K562 (cell line): ENCODE results near the gene POU2F1.

ENCODE experiments used
- BRF2 ChIP-seq: IDR thresholded peaks from 3 replicates; pipeline ENCODE4 v1.6.1; 2011; ENCODE audit warnings: borderline replicate concordance, mild to moderate bottlenecking; ENCODE audit not compliant: insufficient read length, insufficient read depth
- CBFB ChIP-seq: sonication (generic); formaldehyde crosslinking; IDR thresholded peaks from 2 replicates; pipeline ENCODE4 v1.4.0; 2020; ENCODE audit warnings: mild to moderate bottlenecking, missing genetic modification reagents
- CBX3 ChIP-seq, 2 experiments: IDR thresholded peaks; 1 replicate in 1 of 2; 2 replicates in 1 of 2; pipeline ENCODE4 v1.6.1; 2012; ENCODE audit warnings: inconsistent platforms in 2 of 2, low read length in 2 of 2, borderline replicate concordance in 1 of 2, control low read depth in 1 of 2
- CTCF ChIP-seq, 3 experiments: IDR thresholded peaks in 2 of 3; conservative IDR thresholded peaks in 1 of 3; 2 replicates each; pipeline ENCODE4 v1.5.1; 2011 to 2012; ENCODE audit warnings: low read length in 3 of 3, mild to moderate bottlenecking in 3 of 3, control low read depth in 2 of 3, improper control_type of control experiment in 1 of 3, inconsistent platforms in 1 of 3, low read depth in 1 of 3, mixed read lengths in 1 of 3, moderate library complexity in 1 of 3; ENCODE audit not compliant: insufficient read depth in 2 of 3
- DLX4 ChIP-seq: fragments of 250-450 bp; sonication (Bioruptor Pico); IDR thresholded peaks from 2 replicates; pipeline ENCODE4 v1.6.1; 2021; ENCODE audit warnings: mild to moderate bottlenecking
- NFIX ChIP-seq: fragments of 250-450 bp; sonication (Bioruptor Pico); IDR thresholded peaks from 2 replicates; pipeline ENCODE4 v1.4.0; 2020; ENCODE audit warnings: low read depth, mild to moderate bottlenecking, moderate library complexity
- POLR2A ChIP-seq: fragments of 450-650 bp; conservative IDR thresholded peaks from 2 replicates; pipeline ENCODE4 v1.6.1; 2016
- RFX5 ChIP-seq: IDR thresholded peaks from 2 replicates; pipeline ENCODE4 v1.6.1; 2011; ENCODE audit warnings: low read depth, mild to moderate bottlenecking, improper control_type of control experiment, low read length
- TCF7L2 ChIP-seq: fragments of 150-350 bp; IDR thresholded peaks from 2 replicates; pipeline ENCODE4 v1.6.1; 2016; ENCODE audit warnings: low read depth, mild to moderate bottlenecking, low read length, moderate library complexity
- ZBTB2 ChIP-seq: fragments of 450-650 bp; IDR thresholded peaks from 2 replicates; pipeline ENCODE4 v1.6.1; 2016; ENCODE audit warnings: antibody characterized with exemption

DNA sequence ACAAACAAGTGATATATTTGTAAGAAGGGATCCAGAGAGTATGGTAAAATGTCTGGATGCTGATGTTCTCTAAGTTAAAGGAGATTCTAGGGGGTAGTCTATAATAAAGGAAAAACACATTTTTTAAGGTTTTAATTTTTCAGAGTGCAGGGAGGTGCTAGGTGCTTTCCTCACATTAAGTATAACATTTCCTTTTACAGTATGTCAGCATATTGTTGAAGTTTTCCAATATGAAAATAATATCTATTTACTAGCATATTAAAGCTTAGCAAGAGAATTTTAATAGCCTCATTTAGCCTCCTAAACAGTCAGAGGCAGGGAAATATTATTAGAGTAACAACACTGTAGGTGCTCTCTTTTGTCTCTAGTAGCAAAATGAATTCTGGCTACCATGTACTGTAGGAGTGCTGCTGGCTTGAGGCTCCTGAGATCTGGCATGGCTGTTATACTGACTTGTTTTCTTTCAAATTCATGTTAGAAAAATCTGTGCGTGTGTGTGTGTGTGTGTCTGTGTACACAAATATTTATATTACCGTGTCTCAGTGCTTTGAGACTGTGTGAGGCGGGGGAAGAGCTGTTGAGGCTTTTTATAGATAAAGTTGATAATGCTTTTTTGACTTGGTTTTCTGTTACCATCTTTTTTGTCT lies 71.0 kb downstream of the POU2F1 start:
- TF ChIP-seq POLR2A (no peak), BRF2 (no peak), CTCF (IDR thresholded peaks at IDR 0.05 in 2 of 3, conservative IDR thresholded peaks at IDR 0.05 in 1 of 3; ENCODE audit: insufficient read depth in 2 of 3, low read depth in 1 of 3, low read length in 3 of 3) (no peak), TCF7L2 (no peak), ZBTB2 (no peak), CBFB (CRISPR knock-in tag) (no peak), RFX5 (no peak), DLX4 (CRISPR knock-in tag) (no peak), NFIX (CRISPR knock-in tag) (no peak), CBX3 (IDR thresholded peaks at IDR 0.05; ENCODE audit: borderline replicate concordance in 1 of 2, low read length in 2 of 2) (no peak)
